GM23248 (cell line): ENCODE measurements around the gene BAG2. TPM values are rescaled to one million over a fixed set of nuclear protein-coding genes. Genes with fewer than 3 reads are reported as not detected.
A peak's percentile ranks its signal among the peaks of the same experiment; 100 is the strongest.

ENCODE experiments used
- DNase-seq: peaks from one replicate; pipeline ENCODE4 v3.0.0-alpha.2; 2015
- H2AFZ ChIP-seq: fragments of 200-600 bp; sonication (generic); 2 replicates; pipeline ENCODE4 v1.6.1; 2016; ENCODE audit warnings: antibody characterized with exemption
- H3F3A ChIP-seq: fragments of 200-600 bp; sonication (generic); 2 replicates; pipeline ENCODE4 v1.6.1; 2016; ENCODE audit warnings: mild to moderate bottlenecking, antibody characterized with exemption, mixed run types; ENCODE audit not compliant: insufficient read depth
- H3K27ac ChIP-seq: fragments of 200-600 bp; sonication (generic); 2 replicates; pipeline ENCODE4 v1.5.1; 2016; ENCODE audit warnings: mild to moderate bottlenecking
- H3K27me3 ChIP-seq: fragments of 200-600 bp; sonication (generic); replicated peaks from 2 replicates; pipeline ENCODE4 v1.6.1; 2016; ENCODE audit warnings: mild to moderate bottlenecking; ENCODE audit not compliant: insufficient read depth
- H3K36me3 ChIP-seq: fragments of 200-600 bp; sonication (generic); 2 replicates; pipeline ENCODE4 v1.6.1; 2016; ENCODE audit warnings: low read depth, mild to moderate bottlenecking
- H3K4me1 ChIP-seq: fragments of 200-600 bp; sonication (generic); 2 replicates; pipeline ENCODE4 v1.6.1; 2016; ENCODE audit warnings: mild to moderate bottlenecking; ENCODE audit not compliant: insufficient read depth
- H3K4me2 ChIP-seq: fragments of 200-600 bp; sonication (generic); one replicate; pipeline ENCODE4 v1.6.1; 2016; ENCODE audit warnings: mild to moderate bottlenecking; ENCODE audit not compliant: unreplicated experiment
- H3K4me3 ChIP-seq: fragments of 200-600 bp; sonication (generic); 2 replicates; pipeline ENCODE4 v1.5.1; 2016; ENCODE audit warnings: mild to moderate bottlenecking
- H3K79me2 ChIP-seq: fragments of 200-600 bp; sonication (generic); 2 replicates; pipeline ENCODE4 v1.6.1; 2016; ENCODE audit warnings: mild to moderate bottlenecking; ENCODE audit not compliant: insufficient read depth
- H3K9ac ChIP-seq: fragments of 200-600 bp; sonication (generic); 2 replicates; pipeline ENCODE4 v1.6.1; 2016; ENCODE audit warnings: mild to moderate bottlenecking
- H3K9me2 ChIP-seq: fragments of 200-600 bp; sonication (generic); 2 replicates; pipeline ENCODE4 v1.6.1; 2016; ENCODE audit warnings: mixed run types, mild to moderate bottlenecking, moderate library complexity; ENCODE audit not compliant: insufficient read depth
- H3K9me3 ChIP-seq: fragments of 200-600 bp; sonication (generic); one replicate; pipeline ENCODE4 v1.6.1; 2017; ENCODE audit warnings: low read depth
- H4K20me1 ChIP-seq: fragments of 200-600 bp; sonication (generic); 2 replicates; pipeline ENCODE4 v1.6.0; 2016; ENCODE audit not compliant: insufficient read depth
- EZH2 ChIP-seq: fragments of 200-600 bp; sonication (generic); IDR thresholded peaks from 2 replicates; pipeline ENCODE4 v1.6.1; 2018; ENCODE audit warnings: antibody characterized with exemption, mild to moderate bottlenecking; ENCODE audit not compliant: insufficient read depth, poor library complexity, severe bottlenecking
- EZH2phosphoT487 ChIP-seq: fragments of 200-600 bp; sonication (generic); IDR thresholded peaks from 2 replicates; pipeline ENCODE4 v1.6.1; 2018; ENCODE audit warnings: antibody characterized with exemption, moderate library complexity, mild to moderate bottlenecking, low read depth; ENCODE audit not compliant: insufficient read depth
- WGBS, 2 experiments: methylation state at CpG; one replicate each; pipeline ENCODE4 v1.1.6; 2015 to 2017; ENCODE audit warnings: low lambda C conversion rate in 2 of 2, low coverage in 1 of 2; ENCODE audit errors: missing lambda C conversion rate in 2 of 2; 5-methylcytosine and 5-hydroxymethylcytosine counted together
- in situ Hi-C: fragments of 300-500 bp; cut with MboI; formaldehyde crosslinking; loops from 2 replicates; pipeline ENCODE4 v1.15.0; 2020
- polyA plus RNA-seq: library from polyadenylated mRNA; unstranded; fragments of >200 nt; fragmentation: Nextera tagmentation; extraction: Ambion mirVana; gene quantifications from 2 replicates; pipeline ENCODE4 v1.2.1, GENCODE V29; 2016
- total RNA-seq: library from RNA; depleted of rRNA; stranded (reverse); fragments of >200 nt; shearing (Covaris generic); gene quantifications from 2 replicates; pipeline ENCODE4 v1.2.3, GENCODE V29; 2014; rRNA removed

BAG2 gene
- total RNA-seq (32.1 and 33.4 TPM in 2 replicates), polyA plus RNA-seq (40.1 and 40.4 TPM in 2 replicates)

- no peak for TF ChIP-seq EZH2
- no peak for TF ChIP-seq EZH2phosphoT487
- peak within 1 kb of the TSS; percentile 94 for H3K4me2 ChIP-seq
- peak within 1 kb of the TSS; percentile 96 for H3K9ac ChIP-seq
- H3K4me3 ChIP-seq: peak within 1 kb of the TSS; percentile 98
- H3K4me1 ChIP-seq: peaks cover 34% of the 10 kb centered on the region
- H3K27me3 ChIP-seq: no peaks in the 10 kb centered on the region
- H3K9me3 ChIP-seq: no peaks in the 10 kb centered on the region
- H3F3A ChIP-seq: peaks cover 54% of the 10 kb centered on the region
- H3K27ac ChIP-seq: peak within 1 kb of the TSS; percentile 84
- H4K20me1 ChIP-seq: no peaks in the 10 kb centered on the region
- WGBS, 2 experiments: 0 to 1% methylated on average over 58 to 87 of the region's 97 CpGs
- H3K79me2 ChIP-seq: peaks cover 68% of the 10 kb centered on the region
- no peaks in the 10 kb centered on the region for H3K9me2 ChIP-seq
- H2AFZ ChIP-seq: peak within 1 kb of the TSS; percentile 83
- H3K36me3 ChIP-seq: 0 out of 2 replicates have a peak, but pooled peaks cover 9% of the 10 kb centered on the region
- peak; percentile 96 for DNase-seq
- in situ Hi-C loops: no loop called here
These were observed at the start of gene BAG2 for GRCh38 chr6:57172136-57173055. BAG2 (plus strand) TSS chr6:57172326; CDS start chr6:57172698, 372 bp downstream.

- in situ Hi-C loops: no loop called here
These were observed 49.0 kb upstream of the BAG2 start for GRCh38 chr6:57123111-57123510.

GRCh38 chr6:57127763-57128162 is 44.4 kb upstream of the BAG2 start:
- Histone ChIP-seq H3K4me3 (no peak overlapping the region), H3K9me3 (no peaks in the 10 kb centered on the region), H3F3A (no peaks in the 10 kb centered on the region), H2AFZ (no peak overlapping the region), H3K27ac (no peak overlapping the region), H3K79me2 (peaks cover 86% of the 10 kb centered on the region), H3K4me2 (no peak overlapping the region), H4K20me1 (no peaks in the 10 kb centered on the region), H3K27me3 (no peaks in the 10 kb centered on the region), H3K36me3 (0 out of 2 replicates have a peak, but pooled peaks cover 4% of the 10 kb centered on the region), H3K9ac (no peak overlapping the region), H3K4me1 (peaks cover 13% of the 10 kb centered on the region), H3K9me2 (no peaks in the 10 kb centered on the region)
- in situ Hi-C loops: no loop called here
- TF ChIP-seq EZH2phosphoT487 (no peak), EZH2 (no peak)
- no peak for DNase-seq

More at GRCh38 chr6:57123111-57123510, 49.0 kb upstream of the BAG2 start:
- 96 to 100% methylated on average over 1 of the region's 1 CpG for WGBS, 2 experiments
- TF ChIP-seq EZH2phosphoT487: no peak
- TF ChIP-seq EZH2: no peak
- Histone ChIP-seq H3K9me3 (no peaks in the 10 kb centered on the region), H3K27me3 (no peaks in the 10 kb centered on the region), H3K27ac (no peak overlapping the region), H3K36me3 (peaks cover 4% of the 10 kb centered on the region; the same call in 1 of the 2 replicates), H3K9ac (no peak overlapping the region), H3K4me3 (no peak overlapping the region), H3F3A (no peaks in the 10 kb centered on the region), H3K79me2 (peaks cover 96% of the 10 kb centered on the region), H2AFZ (no peak overlapping the region), H3K9me2 (no peaks in the 10 kb centered on the region; the same call in 1 of the 2 replicates), H3K4me1 (no peaks in the 10 kb centered on the region), H3K4me2 (no peak overlapping the region), H4K20me1 (no peaks in the 10 kb centered on the region)
- no peak for DNase-seq

- Histone ChIP-seq H3K4me1 (peaks cover 13% of the 10 kb centered on the region), H4K20me1 (no peaks in the 10 kb centered on the region), H3K27ac (no peak overlapping the region), H3F3A (no peaks in the 10 kb centered on the region), H3K4me2 (peak overlapping the region; percentile 10), H2AFZ (no peak overlapping the region), H3K4me3 (no peak overlapping the region), H3K9me3 (no peaks in the 10 kb centered on the region), H3K9ac (no peak overlapping the region), H3K9me2 (no peaks in the 10 kb centered on the region), H3K36me3 (peaks cover 30% of the 10 kb centered on the region), H3K79me2 (peaks cover 60% of the 10 kb centered on the region), H3K27me3 (no peaks in the 10 kb centered on the region)
- in situ Hi-C loops: no loop called here
- DNase-seq: no peak
- TF ChIP-seq EZH2phosphoT487 (no peak), EZH2 (no peak)
These were observed 41.4 kb upstream of the BAG2 start for GRCh38 chr6:57130661-57131177.
